NT2/D1 (cell line): ENCODE measurements around the gene LNPK.
A peak's percentile ranks its signal among the peaks of the same experiment; 100 is the strongest.

Experiments
- DNase-seq: peaks from one replicate; pipeline ENCODE4 v3.0.0-alpha.2; 2011; ENCODE audit warnings: low read depth, low spot score
- H3K27me3 ChIP-seq: 2 replicates; pipeline ENCODE4 v1.6.0; 2011; ENCODE audit warnings: mild to moderate bottlenecking; ENCODE audit not compliant: insufficient read length, insufficient read depth
- H3K36me3 ChIP-seq: 2 replicates; pipeline ENCODE4 v1.6.1; 2011; ENCODE audit warnings: mild to moderate bottlenecking, low read length, mixed read lengths; ENCODE audit not compliant: insufficient read depth, insufficient read length
- H3K4me1 ChIP-seq: 2 replicates; pipeline ENCODE4 v1.5.1; 2011; ENCODE audit not compliant: insufficient read depth, insufficient read length
- H3K4me3 ChIP-seq: 2 replicates; pipeline ENCODE4 v1.5.1; 2011; ENCODE audit warnings: low read depth; ENCODE audit not compliant: insufficient read length
- H3K9ac ChIP-seq: 2 replicates; pipeline ENCODE4 v1.6.0; 2011; ENCODE audit warnings: low read depth; ENCODE audit not compliant: insufficient read length
- H3K9me3 ChIP-seq: 2 replicates; pipeline ENCODE4 v1.5.1; 2011; ENCODE audit warnings: mild to moderate bottlenecking, low read length; ENCODE audit not compliant: insufficient read depth
- SUZ12 ChIP-seq: IDR thresholded peaks from 2 replicates; pipeline ENCODE4 v1.6.1; 2011; ENCODE audit not compliant: insufficient read length, insufficient read depth; ENCODE audit errors: extremely low read depth
- YY1 ChIP-seq: IDR thresholded peaks from 2 replicates; pipeline ENCODE4 v1.6.1; 2011; ENCODE audit not compliant: insufficient read length, insufficient read depth
- ZNF274 ChIP-seq: IDR thresholded peaks from 2 replicates; pipeline ENCODE4 v1.6.1; 2011; ENCODE audit warnings: mild to moderate bottlenecking, low read depth, low read length

Gene LNPK

DNA sequence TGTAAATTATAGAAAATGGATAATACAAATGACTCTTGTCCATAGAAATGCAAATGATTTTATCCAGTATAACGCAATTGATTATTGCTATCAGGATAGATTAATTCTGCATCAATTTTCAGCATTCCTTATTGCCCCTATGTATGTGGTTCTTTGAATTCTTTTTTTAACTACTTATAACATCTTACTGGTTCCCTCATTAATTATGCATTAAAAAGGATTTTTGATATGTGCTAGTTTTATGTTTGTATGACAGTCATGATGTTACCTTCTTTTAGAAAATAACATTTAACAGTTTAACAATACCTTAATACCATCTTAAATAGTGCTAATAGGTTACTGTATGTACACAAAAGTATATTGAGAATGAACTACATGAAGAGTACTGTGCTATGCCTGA lies 20.0 kb upstream of the LNPK start:
- TF ChIP-seq ZNF274 (no peak), YY1 (no peak), SUZ12 (no peak)

DNA sequence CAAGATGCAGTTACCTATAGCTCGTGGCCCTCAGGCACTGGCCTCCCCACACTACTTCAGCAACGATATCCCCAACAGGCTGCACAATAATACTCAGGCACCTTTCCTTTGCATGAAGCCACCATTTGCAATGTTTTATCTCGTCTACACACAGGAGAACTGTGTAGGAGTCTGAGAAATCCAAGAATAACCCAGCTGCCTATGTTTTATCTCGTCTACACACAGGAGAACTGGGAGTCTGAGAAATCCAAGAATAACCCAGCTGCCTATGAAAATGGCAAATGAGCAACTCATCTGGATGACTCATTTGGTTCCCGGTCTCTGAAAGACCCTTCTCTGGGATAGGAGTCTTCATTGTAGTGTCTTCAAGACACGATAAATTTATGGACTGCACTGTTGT lies 18.3 kb upstream of the LNPK start:
- Histone ChIP-seq H3K4me3 (no peak overlapping the region), H3K4me1 (no peaks in the 10 kb centered on the region), H3K9me3 (no peaks in the 10 kb centered on the region), H3K27me3 (no peaks in the 10 kb centered on the region), H3K36me3 (no peaks in the 10 kb centered on the region), H3K9ac (no peak overlapping the region)
- TF ChIP-seq ZNF274 (no peak), YY1 (no peak), SUZ12 (no peak)
- DNase-seq = no peak

More for the DNA sequence above, 20.0 kb upstream of the LNPK start:
- H3K27me3 ChIP-seq = no peaks in the 10 kb centered on the region
- H3K4me3 ChIP-seq = no peak overlapping the region
- no peak for DNase-seq
- no peak overlapping the region for H3K9ac ChIP-seq
- no peaks in the 10 kb centered on the region for H3K4me1 ChIP-seq
- H3K9me3 ChIP-seq = no peaks in the 10 kb centered on the region
- H3K36me3 ChIP-seq = no peaks in the 10 kb centered on the region

GRCh38 chr2:176018708-176019107 lies 16.6 kb upstream of the LNPK start:
- Histone ChIP-seq H3K4me3 (no peak overlapping the region), H3K9me3 (no peaks in the 10 kb centered on the region), H3K36me3 (no peaks in the 10 kb centered on the region), H3K27me3 (no peaks in the 10 kb centered on the region), H3K9ac (no peak overlapping the region), H3K4me1 (no peaks in the 10 kb centered on the region)
- TF ChIP-seq ZNF274 (no peak), SUZ12 (no peak), YY1 (no peak)
- DNase-seq = no peak

- H3K4me1 ChIP-seq = no peaks in the 10 kb centered on the region
- no peak overlapping the region for H3K4me3 ChIP-seq
- no peaks in the 10 kb centered on the region for H3K27me3 ChIP-seq
- TF ChIP-seq SUZ12 (no peak), YY1 (no peak), ZNF274 (no peak)
- DNase-seq = no peak
- no peak overlapping the region for H3K9ac ChIP-seq
- H3K9me3 ChIP-seq = no peaks in the 10 kb centered on the region
- H3K36me3 ChIP-seq = no peaks in the 10 kb centered on the region
Observed at GRCh38 chr2:176009445-176009844, 7.4 kb upstream of the LNPK start.

- Histone ChIP-seq H3K4me3 (no peak overlapping the region), H3K9me3 (peaks cover 5% of the 10 kb centered on the region; the same call in 1 of the 2 replicates), H3K36me3 (no peaks in the 10 kb centered on the region), H3K27me3 (no peaks in the 10 kb centered on the region), H3K9ac (no peak overlapping the region), H3K4me1 (no peaks in the 10 kb centered on the region)
- TF ChIP-seq ZNF274 = no peak
- TF ChIP-seq YY1 = no peak
- TF ChIP-seq SUZ12 = no peak
- no peak for DNase-seq
Observed at GRCh38 chr2:176004934-176005333, 2.9 kb upstream of the LNPK start.

GRCh38 chr2:176003958-176004357 lies 1.9 kb upstream of the LNPK start:
- no peak for TF ChIP-seq YY1
- H3K9ac ChIP-seq = no peak overlapping the region
- no peaks in the 10 kb centered on the region for H3K27me3 ChIP-seq
- no peaks in the 10 kb centered on the region for H3K36me3 ChIP-seq
- peaks cover 5% of the 10 kb centered on the region; the same call in 1 of the 2 replicates for H3K9me3 ChIP-seq
- H3K4me3 ChIP-seq = no peak overlapping the region
- no peak for DNase-seq
- H3K4me1 ChIP-seq = no peaks in the 10 kb centered on the region

DNA sequence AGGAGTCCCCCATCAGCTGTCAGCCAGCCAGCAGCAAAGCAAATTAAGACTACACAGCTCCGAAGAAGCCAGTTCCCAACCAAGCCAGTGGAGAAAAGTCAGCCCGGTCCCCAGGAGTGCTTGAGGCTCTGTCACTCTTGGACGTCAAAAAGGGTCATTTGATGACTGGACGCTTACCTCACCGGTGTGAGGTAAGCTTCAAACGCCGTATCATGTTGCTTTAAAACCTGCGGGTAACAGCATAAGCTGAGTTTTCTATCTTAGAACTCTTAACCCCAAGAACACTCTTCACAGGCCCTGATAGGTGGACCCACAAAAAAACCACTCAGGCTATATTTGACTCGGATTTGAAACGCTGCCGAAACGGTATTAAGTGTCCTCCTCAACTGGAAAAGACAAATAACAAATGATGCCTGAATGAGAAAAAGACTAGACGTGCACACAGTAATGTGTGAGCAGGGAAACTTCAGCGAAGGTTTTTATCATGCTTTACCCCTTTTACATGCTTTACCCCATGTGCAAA lies 682 bp upstream of the LNPK start:
- H3K9me3 ChIP-seq = peaks cover 5% of the 10 kb centered on the region; the same call in 1 of the 2 replicates
- H3K9ac ChIP-seq = peak overlapping the region; percentile 58
- no peaks in the 10 kb centered on the region for H3K36me3 ChIP-seq
- no peaks in the 10 kb centered on the region for H3K27me3 ChIP-seq
- DNase-seq = no peak
- no peaks in the 10 kb centered on the region for H3K4me1 ChIP-seq
- peak overlapping the region; percentile 86 for H3K4me3 ChIP-seq
- TF ChIP-seq YY1 = no peak
- TF ChIP-seq ZNF274 = no peak
- TF ChIP-seq SUZ12 = no peak
